NCI-H524 (cell line): ENCODE results near the gene PDE4D.

ENCODE experiments used
- DNase-seq, 2 experiments: peaks; one replicate each; lab custom pipeline; 2025; lab: John Stamatoyannopoulos, UW

PDE4D gene

DNA sequence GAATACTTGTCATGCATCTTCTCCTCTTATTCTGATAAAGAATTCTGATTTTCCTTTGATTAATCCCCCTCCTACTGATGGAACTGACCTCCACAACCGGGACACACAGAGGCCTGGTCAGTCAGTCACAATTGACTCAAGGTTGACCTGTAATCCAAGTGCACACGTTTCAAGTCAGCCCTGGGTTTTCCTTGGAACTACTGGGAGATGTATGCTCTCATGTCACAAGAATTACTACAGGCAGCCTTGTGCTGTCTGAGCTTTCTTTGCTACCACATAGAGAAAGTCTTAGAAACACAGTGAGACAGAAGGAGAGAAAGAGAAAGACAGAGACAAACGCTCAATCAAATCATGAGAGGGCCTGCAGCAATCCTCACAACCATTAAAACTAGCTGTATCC lies 345.8 kb downstream of the PDE4D start:
- DNase-seq: no peak

- DNase-seq: no peak
These were observed 349.0 kb downstream of the PDE4D start for GRCh38 chr5:59544573-59544972.

GRCh38 chr5:59543821-59544442 lies 349.6 kb downstream of the PDE4D start:
- DNase-seq: no peak

- DNase-seq: peak; percentile 34 to 71
These were observed 350.4 kb downstream of the PDE4D start for GRCh38 chr5:59542851-59543820.

DNA sequence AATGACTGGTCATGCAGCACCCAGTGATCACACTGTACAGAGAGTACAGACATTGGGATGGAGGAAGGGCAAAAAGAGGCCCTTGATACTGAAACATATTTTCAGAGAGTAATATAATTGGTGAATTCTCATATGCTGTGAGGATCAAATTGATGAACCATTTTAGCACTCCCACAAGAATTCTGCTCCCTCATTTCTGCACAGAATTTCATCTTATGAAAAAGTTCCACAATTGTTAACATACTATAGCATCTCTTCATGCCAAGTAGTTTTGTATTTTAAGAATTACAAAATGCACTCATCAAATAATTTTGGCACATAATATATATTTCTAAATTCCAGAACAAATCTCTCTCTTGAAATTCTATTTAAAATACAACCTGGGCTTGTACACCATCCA lies 351.2 kb downstream of the PDE4D start:
- no peak for DNase-seq

DNA sequence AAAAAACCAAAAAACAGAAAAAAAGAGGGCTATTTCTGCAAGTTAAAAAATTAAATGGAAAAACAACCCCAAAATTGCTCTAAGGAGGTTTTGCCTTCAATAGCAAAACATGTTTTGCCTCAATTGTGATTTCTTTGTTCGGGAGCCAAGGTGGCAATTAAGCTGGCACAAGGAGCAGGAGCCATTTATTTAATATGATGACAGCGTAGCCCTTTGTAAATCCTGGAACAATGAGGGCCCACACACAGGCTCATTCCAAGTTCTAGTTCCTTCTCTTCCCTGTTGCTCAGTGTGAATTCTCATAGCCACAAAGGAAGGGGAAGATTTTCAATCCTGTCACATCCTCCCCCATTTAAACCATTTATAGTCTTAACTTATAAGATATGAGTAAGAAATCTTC lies 353.2 kb downstream of the PDE4D start:
- DNase-seq: no peak

DNA sequence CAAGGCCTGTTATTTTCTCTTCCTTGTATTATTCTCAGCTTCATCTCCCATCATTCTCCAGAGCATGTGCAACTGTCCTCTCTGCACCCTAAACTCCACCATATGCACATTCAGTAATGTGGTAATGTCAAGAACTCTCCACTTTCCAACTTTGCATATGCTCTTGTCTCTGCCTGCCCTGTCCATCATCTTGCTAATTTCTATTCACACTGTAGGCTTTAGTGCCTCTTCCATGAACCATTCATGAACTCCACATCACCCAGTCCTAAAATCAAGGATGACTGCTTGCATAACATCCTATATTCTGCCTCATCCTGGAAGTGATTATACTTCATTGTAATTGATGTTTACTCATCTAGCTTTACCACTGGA lies 354.8 kb downstream of the PDE4D start:
- DNase-seq: no peak

- no peak for DNase-seq
These were observed 355.4 kb downstream of the PDE4D start for GRCh38 chr5:59537961-59538749.

- DNase-seq: no peak
These were observed 356.7 kb downstream of the PDE4D start for GRCh38 chr5:59536875-59537274.

- DNase-seq: no peak
These were observed 358.0 kb downstream of the PDE4D start for GRCh38 chr5:59535561-59535960.

- no peak for DNase-seq
These were observed 359.8 kb downstream of the PDE4D start for GRCh38 chr5:59533730-59534108.

DNA sequence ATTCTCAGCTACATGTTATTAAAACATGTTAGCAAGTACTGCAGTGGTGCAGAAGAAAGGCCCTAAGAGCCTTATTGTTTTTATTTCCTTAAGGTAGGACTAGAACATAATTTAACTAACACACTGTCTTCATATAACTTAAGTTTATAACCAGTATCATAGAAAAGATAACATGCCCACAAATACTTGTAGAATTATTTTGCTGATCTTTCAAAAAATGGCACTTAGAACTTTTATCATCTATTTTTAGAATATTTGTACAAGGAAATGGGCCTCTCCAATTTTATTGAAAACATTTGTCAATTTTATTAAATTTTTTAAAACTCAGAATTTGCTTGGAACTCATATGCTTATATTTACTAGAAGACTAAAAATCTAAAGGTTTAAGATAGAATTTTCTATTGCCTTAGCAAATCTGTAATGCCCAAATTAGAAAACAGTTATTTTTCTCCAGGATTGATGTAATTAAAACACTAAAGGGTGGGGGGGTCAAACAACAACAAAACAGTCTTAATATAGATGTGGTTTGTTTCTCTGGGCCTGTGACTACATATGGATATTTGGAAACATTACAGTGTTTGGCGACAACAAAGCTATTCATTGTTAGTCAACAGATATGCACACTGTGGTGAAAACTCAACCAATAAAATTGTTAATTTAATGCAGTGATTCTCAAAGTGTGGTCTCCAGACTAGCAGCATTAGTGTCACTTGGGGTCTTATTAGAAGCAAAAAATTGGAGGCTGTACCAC lies 360.4 kb downstream of the PDE4D start:
- DNase-seq: no peak

DNA sequence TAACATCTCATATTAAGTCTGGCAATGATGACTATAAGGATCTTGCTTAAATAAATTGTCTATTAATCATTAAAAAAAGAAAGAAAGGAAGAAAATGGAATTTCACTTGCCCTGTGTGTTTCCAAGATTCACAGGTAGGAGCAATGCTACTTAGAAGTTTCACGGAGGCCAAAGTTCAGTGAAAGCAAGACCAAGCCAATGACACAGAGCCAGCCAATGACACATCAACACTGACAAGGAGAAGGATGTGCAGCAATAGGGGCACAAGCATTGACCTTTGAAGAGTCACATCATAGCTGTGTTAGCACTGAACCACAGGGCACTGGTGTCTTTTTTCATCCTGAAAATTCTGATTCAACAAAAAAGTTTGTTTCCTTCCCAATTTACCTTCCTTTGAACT lies 364.3 kb downstream of the PDE4D start:
- no peak for DNase-seq

DNA sequence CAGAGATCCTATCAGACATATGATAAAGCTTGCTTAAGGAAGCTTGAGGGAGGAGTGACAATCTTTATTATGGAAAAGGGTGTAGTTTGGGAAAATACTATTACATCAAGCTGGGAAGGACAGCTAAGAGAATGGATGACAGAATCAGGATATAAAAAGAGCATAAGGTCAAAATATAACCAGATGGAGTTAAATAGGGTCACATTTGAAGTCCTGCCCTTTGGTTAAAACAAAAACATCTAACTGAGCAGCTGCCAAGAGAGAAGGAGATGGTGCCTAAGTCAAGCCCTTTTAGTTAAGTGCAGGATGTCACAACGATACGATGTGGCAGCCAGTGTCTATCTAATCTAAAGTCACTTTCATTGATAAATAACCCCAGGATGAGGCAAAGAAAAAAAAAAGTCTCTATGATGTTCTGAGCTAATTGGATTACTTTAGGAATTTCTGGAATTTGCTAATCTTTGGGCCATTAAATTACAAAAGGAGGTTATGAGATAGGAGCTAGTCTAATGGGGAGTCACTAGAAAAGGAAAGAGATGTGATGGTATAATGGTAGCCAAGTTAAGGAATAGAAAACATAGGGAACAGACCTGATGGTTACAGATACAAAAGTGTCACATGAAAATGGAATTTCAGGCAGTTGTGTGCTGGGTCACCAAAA lies 365.2 kb downstream of the PDE4D start:
- DNase-seq: no peak

DNA sequence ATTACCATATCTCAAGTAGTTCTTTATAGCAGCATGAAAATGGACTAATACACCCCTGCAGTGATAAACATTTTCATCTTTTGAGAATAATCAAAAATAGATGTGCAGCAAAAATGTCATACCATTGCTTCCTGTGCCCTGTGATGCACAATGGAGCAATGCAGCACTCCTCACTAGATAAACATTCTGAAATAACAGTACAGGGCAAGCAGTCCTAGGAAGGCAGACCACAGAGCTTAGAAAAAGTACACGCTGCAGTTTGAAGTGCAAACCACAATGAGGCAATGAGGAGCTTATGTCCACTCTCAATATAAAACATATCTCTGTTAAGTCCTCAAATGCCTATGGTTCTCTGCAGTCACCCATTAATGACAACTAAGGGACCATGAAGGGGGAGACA lies 367.6 kb downstream of the PDE4D start:
- DNase-seq: no peak

GRCh38 chr5:59525311-59525710 lies 368.2 kb downstream of the PDE4D start:
- no peak for DNase-seq

- DNase-seq: no peak
These were observed 371.2 kb downstream of the PDE4D start for GRCh38 chr5:59522201-59522831.

GRCh38 chr5:59521476-59521875 lies 372.1 kb downstream of the PDE4D start:
- DNase-seq: no peak

- DNase-seq: no peak
These were observed 374.2 kb downstream of the PDE4D start for GRCh38 chr5:59519338-59519737.

- no peak for DNase-seq
These were observed 375.5 kb downstream of the PDE4D start for GRCh38 chr5:59517926-59518585.
